KMS-11 (cell line): ENCODE measurements around the gene PPP1R12B.
A peak's percentile ranks its signal among the peaks of the same experiment; 100 is the strongest.
"Not testable (repeated sequence)": the region's sequence is repeated elsewhere in the genome, so short reads cannot be mapped to it uniquely, and the experiment has no call there.

ENCODE experiments used
- H2AFZ ChIP-seq: fragments of 200-600 bp; sonication (generic); 2 replicates; pipeline ENCODE4 v1.6.1; 2016; ENCODE audit warnings: antibody characterized with exemption, mixed run types, low read depth
- H3K27ac ChIP-seq: fragments of 200-600 bp; sonication (generic); 2 replicates; pipeline ENCODE4 v1.6.1; 2016; ENCODE audit warnings: mild to moderate bottlenecking, mixed run types
- H3K27me3 ChIP-seq: fragments of 200-600 bp; sonication (generic); 2 replicates; pipeline ENCODE4 v1.6.1; 2017; ENCODE audit warnings: mild to moderate bottlenecking, low read depth, mixed run types, moderate library complexity; ENCODE audit not compliant: insufficient read depth
- H3K36me3 ChIP-seq: fragments of 200-600 bp; sonication (generic); 2 replicates; pipeline ENCODE4 v1.6.1; 2017; ENCODE audit warnings: mild to moderate bottlenecking, mixed run types; ENCODE audit not compliant: insufficient read depth
- H3K4me1 ChIP-seq: fragments of 200-600 bp; sonication (generic); 2 replicates; pipeline ENCODE4 v1.6.1; 2016; ENCODE audit warnings: mild to moderate bottlenecking, low read depth, mixed run types; ENCODE audit not compliant: poor library complexity, severe bottlenecking
- H3K4me2 ChIP-seq: fragments of 200-600 bp; sonication (generic); 2 replicates; pipeline ENCODE4 v1.7.0; 2016; ENCODE audit warnings: mild to moderate bottlenecking, mixed run types
- H3K4me3 ChIP-seq: fragments of 200-600 bp; sonication (generic); IDR thresholded peaks from 2 replicates; pipeline ENCODE4 v1.6.1; 2017; ENCODE audit warnings: low read depth, low read length, mixed read lengths; ENCODE audit not compliant: insufficient read depth
- H3K79me2 ChIP-seq: fragments of 200-600 bp; sonication (generic); 2 replicates; pipeline ENCODE4 v1.6.1; 2016; ENCODE audit warnings: low read depth, mixed run types; ENCODE audit not compliant: insufficient read depth
- H3K9ac ChIP-seq: fragments of 200-600 bp; sonication (generic); 2 replicates; pipeline ENCODE4 v1.6.1; 2016; ENCODE audit warnings: mild to moderate bottlenecking, mixed run types
- H4K20me1 ChIP-seq: fragments of 200-600 bp; sonication (generic); 2 replicates; pipeline ENCODE4 v1.6.1; 2016; ENCODE audit warnings: mild to moderate bottlenecking, mixed run types; ENCODE audit not compliant: insufficient read depth
- CTCF ChIP-seq: fragments of 200-600 bp; sonication (generic); conservative IDR thresholded peaks from 2 replicates; pipeline ENCODE4 v1.6.1; 2017; ENCODE audit warnings: low read depth, mild to moderate bottlenecking, antibody characterized with exemption, low read length, moderate library complexity, mixed read lengths

PPP1R12B gene

GRCh38 chr1:202471246-202471645 is 122.7 kb downstream of the PPP1R12B start:
- H3K27ac ChIP-seq = no peak overlapping the region
- no peak overlapping the region for H3K4me3 ChIP-seq
- no peak overlapping the region for H2AFZ ChIP-seq
- no peaks in the 10 kb centered on the region for H3K27me3 ChIP-seq
- H3K9ac ChIP-seq = no peak overlapping the region
- no peak for TF ChIP-seq CTCF
- H3K4me2 ChIP-seq = no peak overlapping the region
- H4K20me1 ChIP-seq = no peaks in the 10 kb centered on the region
- H3K4me1 ChIP-seq = peaks cover 44% of the 10 kb centered on the region
- H3K36me3 ChIP-seq = no peaks in the 10 kb centered on the region
- no peaks in the 10 kb centered on the region for H3K79me2 ChIP-seq

GRCh38 chr1:202472347-202473124 is 124.0 kb downstream of the PPP1R12B start:
- peaks cover 44% of the 10 kb centered on the region for H3K4me1 ChIP-seq

GRCh38 chr1:202473266-202474045 is 125.0 kb downstream of the PPP1R12B start:
- Histone ChIP-seq H3K4me2 (peak overlapping the region; percentile 36; the same call in 1 of the 2 replicates), H3K27ac (peak overlapping the region; percentile 52; the same call in 1 of the 2 replicates), H3K4me1 (peaks cover 44% of the 10 kb centered on the region)
- not testable (repeated sequence) for H3K36me3 ChIP-seq, H3K4me3 ChIP-seq, H3K27me3 ChIP-seq, H2AFZ ChIP-seq, H3K9ac ChIP-seq, H3K79me2 ChIP-seq, H4K20me1 ChIP-seq

More at GRCh38 chr1:202472347-202473124, 124.0 kb downstream of the PPP1R12B start:
- not testable (repeated sequence) for H3K27me3 ChIP-seq, H2AFZ ChIP-seq, H3K79me2 ChIP-seq, H3K4me3 ChIP-seq, H3K36me3 ChIP-seq, H3K9ac ChIP-seq, H4K20me1 ChIP-seq
- peak overlapping the region; percentile 52 for H3K27ac ChIP-seq
- H3K4me2 ChIP-seq = peak overlapping the region; percentile 36

GRCh38 chr1:202479661-202480060 is 131.2 kb downstream of the PPP1R12B start:
- not testable (repeated sequence) for H2AFZ ChIP-seq, H3K36me3 ChIP-seq, H3K79me2 ChIP-seq, H3K4me2 ChIP-seq, H3K4me3 ChIP-seq, H3K27me3 ChIP-seq, H3K27ac ChIP-seq, H3K9ac ChIP-seq, H4K20me1 ChIP-seq
- H3K4me1 ChIP-seq = peaks cover 32% of the 10 kb centered on the region

GRCh38 chr1:202480640-202481039 is 132.1 kb downstream of the PPP1R12B start:
- not testable (repeated sequence) for H3K4me2 ChIP-seq, H4K20me1 ChIP-seq, H3K27me3 ChIP-seq, H3K27ac ChIP-seq, H3K4me3 ChIP-seq, H2AFZ ChIP-seq, H3K9ac ChIP-seq, H3K79me2 ChIP-seq, H3K36me3 ChIP-seq
- peaks cover 25% of the 10 kb centered on the region for H3K4me1 ChIP-seq

GRCh38 chr1:202483362-202483761 is 134.9 kb downstream of the PPP1R12B start:
- H3K27me3 ChIP-seq, H4K20me1 ChIP-seq, H3K4me2 ChIP-seq, H3K79me2 ChIP-seq, H2AFZ ChIP-seq, H3K36me3 ChIP-seq, H3K4me3 ChIP-seq, H3K27ac ChIP-seq, H3K9ac ChIP-seq: not testable (repeated sequence)
- H3K4me1 ChIP-seq = peaks cover 38% of the 10 kb centered on the region

- H3K27me3 ChIP-seq, H3K9ac ChIP-seq, H2AFZ ChIP-seq, H3K27ac ChIP-seq, H3K79me2 ChIP-seq, H4K20me1 ChIP-seq, H3K36me3 ChIP-seq, H3K4me3 ChIP-seq: not testable (repeated sequence)
- peaks cover 40% of the 10 kb centered on the region for H3K4me1 ChIP-seq
- H3K4me2 ChIP-seq = peak overlapping the region; percentile 13; the same call in 1 of the 2 replicates
Observed at GRCh38 chr1:202484032-202484431, 135.5 kb downstream of the PPP1R12B start.

GRCh38 chr1:202484820-202485219 is 136.3 kb downstream of the PPP1R12B start:
- H2AFZ ChIP-seq, H3K4me2 ChIP-seq, H3K9ac ChIP-seq, H3K4me3 ChIP-seq, H3K27ac ChIP-seq, H3K27me3 ChIP-seq, H3K79me2 ChIP-seq, H4K20me1 ChIP-seq, H3K36me3 ChIP-seq: not testable (repeated sequence)
- peaks cover 32% of the 10 kb centered on the region for H3K4me1 ChIP-seq

GRCh38 chr1:202488178-202488649 is 139.7 kb downstream of the PPP1R12B start:
- H3K9ac ChIP-seq = not testable (repeated sequence)

More at GRCh38 chr1:202488178-202488649, 139.7 kb downstream of the PPP1R12B start:
- H3K4me3 ChIP-seq, H4K20me1 ChIP-seq, H3K79me2 ChIP-seq, H3K4me2 ChIP-seq, H3K27ac ChIP-seq, H3K27me3 ChIP-seq, H3K36me3 ChIP-seq, H2AFZ ChIP-seq: not testable (repeated sequence)
- H3K4me1 ChIP-seq = peaks cover 27% of the 10 kb centered on the region
